ENCODE data around the gene SLC15A1.
"Not testable (repeated sequence)": the region's sequence is repeated elsewhere in the genome, so short reads cannot be mapped to it uniquely, and the experiment has no call there.

The SLC15A1 gene

DNA sequence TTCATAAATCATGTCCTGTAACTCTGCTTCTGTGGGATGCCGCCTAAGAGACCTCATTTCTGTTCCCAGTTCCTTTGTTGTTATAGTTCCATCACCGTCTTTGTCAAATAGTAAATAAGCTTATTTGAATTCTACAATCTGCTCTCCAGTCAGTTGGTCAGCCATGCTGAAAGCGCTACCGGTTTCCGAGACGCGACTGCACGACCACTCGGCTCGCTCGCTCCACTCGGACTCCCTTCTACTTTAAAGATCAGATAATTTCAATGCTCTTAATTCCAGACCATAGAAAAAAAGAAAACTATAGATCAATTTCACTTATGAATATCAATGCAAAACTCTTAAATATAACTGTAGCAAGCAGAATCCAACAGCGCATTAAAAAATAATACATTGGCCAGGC, 111.4 kb downstream of the SLC15A1 start:
- no peak overlapping the region for H3K4me3 ChIP-seq (replicated peaks; ENCODE audit: low read depth, low read length)
- TF ChIP-seq, protein P1, sequence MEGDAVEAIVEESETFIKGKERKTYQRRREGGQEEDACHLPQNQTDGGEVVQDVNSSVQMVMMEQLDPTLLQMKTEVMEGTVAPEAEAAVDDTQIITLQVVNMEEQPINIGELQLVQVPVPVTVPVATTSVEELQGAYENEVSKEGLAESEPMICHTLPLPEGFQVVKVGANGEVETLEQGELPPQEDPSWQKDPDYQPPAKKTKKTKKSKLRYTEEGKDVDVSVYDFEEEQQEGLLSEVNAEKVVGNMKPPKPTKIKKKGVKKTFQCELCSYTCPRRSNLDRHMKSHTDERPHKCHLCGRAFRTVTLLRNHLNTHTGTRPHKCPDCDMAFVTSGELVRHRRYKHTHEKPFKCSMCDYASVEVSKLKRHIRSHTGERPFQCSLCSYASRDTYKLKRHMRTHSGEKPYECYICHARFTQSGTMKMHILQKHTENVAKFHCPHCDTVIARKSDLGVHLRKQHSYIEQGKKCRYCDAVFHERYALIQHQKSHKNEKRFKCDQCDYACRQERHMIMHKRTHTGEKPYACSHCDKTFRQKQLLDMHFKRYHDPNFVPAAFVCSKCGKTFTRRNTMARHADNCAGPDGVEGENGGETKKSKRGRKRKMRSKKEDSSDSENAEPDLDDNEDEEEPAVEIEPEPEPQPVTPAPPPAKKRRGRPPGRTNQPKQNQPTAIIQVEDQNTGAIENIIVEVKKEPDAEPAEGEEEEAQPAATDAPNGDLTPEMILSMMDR (IDR thresholded peaks at IDR 0.05; ENCODE audit: low read depth, low read length, missing control alignments): no peak

DNA sequence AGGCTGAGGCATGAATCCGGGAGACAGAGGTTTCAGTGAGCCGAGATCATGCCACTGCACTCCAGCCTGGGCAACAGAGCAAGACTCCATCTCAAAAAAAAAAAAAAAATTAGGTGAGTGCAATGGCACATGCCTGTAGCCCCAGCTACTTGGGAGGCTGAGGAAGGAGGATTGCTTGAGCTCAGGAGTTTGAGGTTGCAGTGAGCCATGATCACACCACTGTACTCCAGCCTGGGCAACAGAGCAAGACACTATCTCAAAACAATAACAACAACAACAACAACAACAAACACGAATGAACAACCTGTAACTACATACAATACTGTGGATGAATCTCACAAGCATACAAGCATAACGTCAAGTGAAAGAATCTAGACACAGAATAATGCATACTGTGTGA, 112.7 kb downstream of the SLC15A1 start:
- DNase-seq (ENCODE audit: extremely low read depth, low read depth); H3K4me3 ChIP-seq (replicated peaks; ENCODE audit: low read depth, low read length): not testable (repeated sequence)

More for the DNA sequence above, 111.4 kb downstream of the SLC15A1 start:
- DNase-seq (ENCODE audit: extremely low read depth, low read depth): no peak

GRCh38 chr13:98638352-98638751, 114.1 kb downstream of the SLC15A1 start:
- not testable (repeated sequence) for H3K4me3 ChIP-seq (replicated peaks; ENCODE audit: low read depth, low read length); DNase-seq (ENCODE audit: extremely low read depth, low read depth)

Measured in HFF-Myc (cell line).